ENCODE data around the gene ZIC1. TPM values are rescaled to one million over a fixed set of nuclear protein-coding genes. Genes with fewer than 3 reads are reported as not detected.

The ZIC1 gene
- total RNA-seq, 1 donor from 2014 or later, result not detected

DNA sequence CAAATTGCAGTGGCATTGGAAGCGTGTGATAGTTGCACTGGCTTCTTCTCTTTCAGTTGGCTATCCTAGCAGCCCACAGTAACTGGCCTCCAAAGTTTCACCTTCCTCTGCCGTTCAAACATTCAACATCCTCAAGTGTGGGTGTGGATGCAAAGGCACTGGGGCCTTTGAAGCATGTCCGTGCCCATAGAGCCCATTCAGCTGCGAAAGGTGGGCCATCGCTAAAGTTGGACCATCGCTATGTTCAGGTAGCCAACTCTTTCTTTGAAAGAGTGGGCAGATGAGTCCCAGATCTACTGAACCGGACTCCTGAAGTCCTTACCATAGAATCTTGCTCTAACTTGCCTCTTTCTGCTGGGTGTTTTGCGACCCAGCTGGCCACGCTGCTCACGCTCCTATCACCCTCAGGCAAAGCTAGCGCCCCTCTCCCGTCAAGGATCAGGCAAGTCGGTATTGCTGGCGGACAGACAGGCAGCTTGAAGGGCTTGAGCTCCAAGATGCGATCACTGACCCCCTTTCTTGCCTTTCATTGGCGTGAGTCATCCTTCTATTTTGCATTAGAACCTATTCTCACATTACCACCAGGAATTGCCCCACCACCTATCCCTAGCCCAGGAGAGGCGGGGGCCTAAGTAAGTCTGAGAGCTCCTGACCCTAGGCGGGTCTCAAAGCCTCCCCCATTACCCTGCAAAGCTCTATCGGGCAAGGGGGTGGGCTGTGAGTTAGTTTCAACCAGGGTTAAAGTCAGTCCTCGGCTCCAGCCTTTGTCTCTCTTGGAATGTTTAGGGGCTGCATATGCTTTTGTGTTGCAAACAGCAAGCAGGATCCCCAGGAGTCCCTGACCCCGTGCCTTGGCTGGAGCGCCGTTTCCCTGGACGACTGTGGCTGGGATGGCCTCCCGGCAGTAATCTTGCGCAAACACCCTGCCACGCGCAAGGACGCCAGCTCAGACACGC, 31.5 kb upstream of the ZIC1 start:
- intact Hi-C loops (cut with DNase I), result no loop called here
- no peak for DNase-seq (ENCODE audit: low spot score)

GRCh38 chr3:147379651-147380050, 29.5 kb upstream of the ZIC1 start:
- no peak for DNase-seq (ENCODE audit: low spot score)
- intact Hi-C loops (cut with DNase I), result no loop called here

DNA sequence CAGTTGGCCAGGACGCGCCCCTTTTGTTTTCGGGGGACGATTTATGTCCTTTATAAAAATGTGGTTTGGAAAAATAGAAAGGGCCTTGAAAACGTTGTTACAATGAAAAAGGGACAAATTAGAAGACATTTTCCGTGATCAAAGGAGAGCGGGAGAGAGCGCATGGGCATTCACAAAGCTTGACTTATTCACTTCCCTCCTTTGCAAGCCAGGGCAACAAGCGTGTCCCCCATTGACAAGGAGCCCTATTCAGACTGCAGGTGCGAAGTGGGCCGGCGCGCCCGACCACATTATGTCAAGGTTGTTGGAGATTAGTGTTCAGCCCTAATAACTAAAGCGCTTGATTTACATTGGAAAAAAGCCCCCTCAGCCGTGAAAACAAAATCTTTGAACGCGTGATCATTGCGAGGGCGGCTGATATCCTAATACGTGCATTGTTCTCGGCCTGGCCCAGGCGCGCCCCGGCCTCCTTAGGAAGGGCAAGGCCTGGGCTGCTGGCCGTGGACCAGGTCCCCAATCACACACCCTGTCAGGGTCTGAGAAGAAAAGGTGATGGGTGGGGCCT, 28.7 kb upstream of the ZIC1 start:
- intact Hi-C loops (cut with DNase I), result no loop called here
- DNase-seq (ENCODE audit: low spot score), result no peak

DNA sequence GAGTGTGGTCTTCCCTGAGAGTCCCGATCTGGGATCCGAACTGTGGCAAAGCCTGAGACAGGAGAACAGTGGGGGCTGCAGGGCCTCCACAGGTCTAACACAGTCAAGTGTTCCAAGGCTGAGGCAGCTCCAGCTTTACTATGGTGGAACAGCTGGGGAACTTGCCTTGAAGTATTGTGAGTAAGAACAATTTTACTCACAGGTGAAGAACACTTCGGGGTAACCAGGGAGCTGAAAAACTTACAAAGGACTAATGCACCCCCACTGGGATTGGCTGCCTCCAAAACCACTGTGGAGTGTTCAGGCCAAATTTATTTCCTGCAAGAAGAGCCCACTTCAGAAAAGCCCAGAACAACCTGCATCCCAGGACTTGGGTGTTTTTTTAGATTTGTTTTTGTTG, 28.2 kb upstream of the ZIC1 start:
- intact Hi-C loops (cut with DNase I), result no loop called here
- DNase-seq (ENCODE audit: low spot score), result no peak

GRCh38 chr3:147381596-147381995, 27.6 kb upstream of the ZIC1 start:
- DNase-seq (ENCODE audit: low spot score), result no peak
- intact Hi-C loops (cut with DNase I), result no loop called here

GRCh38 chr3:147383617-147384016, 25.5 kb upstream of the ZIC1 start:
- no peak for DNase-seq (ENCODE audit: low spot score)
- intact Hi-C loops (cut with DNase I), result no loop called here

DNA sequence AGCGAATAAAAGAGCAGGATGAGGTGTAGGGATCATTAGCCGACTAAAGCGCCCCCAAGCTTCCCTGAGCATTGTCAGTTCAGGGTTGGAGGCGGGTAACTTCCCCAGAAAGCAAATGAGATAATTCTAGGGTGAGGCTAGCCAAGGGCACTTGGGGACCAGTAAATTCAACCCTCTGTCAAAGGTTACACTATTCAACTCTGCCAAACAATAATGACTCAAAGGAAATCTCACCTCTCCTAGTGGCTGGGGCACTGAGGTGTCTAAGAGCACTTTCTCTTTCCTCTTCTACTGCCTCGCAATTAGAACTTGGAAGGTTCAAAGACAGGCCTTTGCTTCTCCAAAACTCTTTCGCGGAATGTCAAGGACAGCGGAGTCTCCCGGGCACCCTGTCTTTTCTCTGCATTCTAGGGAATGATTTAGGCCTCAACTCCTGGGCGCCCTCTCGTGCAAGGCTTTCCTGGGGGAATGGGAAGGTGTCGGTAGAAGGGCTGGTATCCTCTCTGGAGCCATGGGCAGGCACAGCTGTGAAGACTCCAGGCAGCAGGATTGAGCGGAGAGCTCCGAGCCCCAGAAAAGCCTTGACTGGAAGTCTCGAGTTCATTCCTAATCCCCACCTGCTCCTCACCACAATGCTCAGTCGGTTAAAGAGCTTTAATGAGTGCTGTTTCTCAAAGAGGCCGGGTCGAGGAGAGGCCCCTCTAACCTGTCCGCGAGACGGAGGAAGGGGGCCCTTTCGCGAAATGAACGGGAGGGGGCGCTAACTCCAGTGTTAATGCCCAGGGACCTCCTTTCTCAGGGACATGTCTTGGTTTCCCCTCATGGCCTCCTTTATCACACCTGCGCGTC, 24.7 kb upstream of the ZIC1 start:
- intact Hi-C loops (cut with DNase I), result no loop called here
- DNase-seq (ENCODE audit: low spot score), result no peak

GRCh38 chr3:147385059-147386012, 23.8 kb upstream of the ZIC1 start:
- intact Hi-C loops (cut with DNase I), result no loop called here
- no peak for DNase-seq (ENCODE audit: low spot score)

DNA sequence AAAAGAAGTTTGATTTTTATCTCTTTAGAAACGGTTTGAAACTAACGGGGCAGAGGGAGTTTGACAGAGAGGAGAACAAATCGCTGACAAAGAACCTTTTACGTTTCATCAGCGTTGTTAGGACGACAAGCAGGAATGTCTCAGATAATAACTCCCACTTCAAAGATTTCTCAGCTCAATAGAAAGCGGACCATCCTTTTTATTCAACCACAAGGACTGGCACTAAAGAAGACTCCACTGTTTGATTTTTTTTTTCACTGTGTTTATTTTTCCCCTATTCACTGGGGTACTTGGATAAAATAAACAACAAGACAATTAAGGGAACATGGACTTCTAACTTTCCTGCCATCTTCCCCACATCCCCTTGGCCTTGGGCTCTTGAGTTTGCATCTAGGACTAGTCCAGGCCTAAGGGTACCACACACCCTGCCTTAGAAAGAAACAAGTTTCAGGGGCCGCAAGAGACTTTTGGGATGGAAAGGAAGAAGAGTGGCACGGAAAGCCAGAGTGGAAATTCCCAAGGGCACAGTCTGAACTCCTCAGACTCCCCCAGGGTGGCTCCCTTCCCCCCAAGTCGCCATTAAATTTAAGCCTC, 21.8 kb upstream of the ZIC1 start:
- intact Hi-C loops (cut with DNase I), result no loop called here
- DNase-seq (ENCODE audit: low spot score), result no peak

DNA sequence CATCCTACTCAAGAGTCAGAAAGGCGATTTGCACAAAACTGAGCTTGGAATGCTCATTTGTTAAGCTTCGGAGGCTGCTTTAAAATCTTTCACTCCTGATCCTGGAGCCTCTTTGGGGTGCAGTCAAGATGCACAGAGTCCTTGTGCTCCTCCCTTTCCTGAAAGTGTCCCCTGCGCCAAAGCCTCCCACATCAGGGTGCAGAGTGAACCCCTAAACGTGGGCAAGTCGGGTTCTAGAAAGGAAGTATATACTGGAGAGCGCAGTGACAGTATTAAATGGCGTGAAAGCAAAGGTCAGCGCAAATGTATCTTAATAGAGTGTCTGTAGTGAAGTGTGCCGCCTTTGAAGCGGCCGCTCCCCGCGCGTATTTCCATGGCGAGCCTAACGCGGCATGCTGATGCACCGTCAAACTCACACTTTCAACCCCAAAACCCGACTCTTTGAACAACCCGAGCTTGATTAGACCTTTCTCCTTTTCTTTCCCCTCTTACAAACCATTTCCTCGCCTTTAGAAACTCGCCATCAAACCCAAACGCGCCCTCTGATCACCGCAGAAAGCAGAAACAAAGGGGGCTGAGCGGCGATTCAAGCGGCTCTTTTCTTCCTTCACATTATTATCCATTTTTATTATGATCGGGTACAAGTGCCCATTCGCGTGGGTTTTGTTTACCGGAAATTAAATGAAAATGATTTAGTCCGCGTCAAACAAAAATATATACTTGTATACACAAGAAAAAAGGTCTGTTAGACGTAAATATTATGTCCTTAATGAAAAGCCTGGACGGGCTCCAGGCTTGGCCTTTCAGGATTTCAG, 21.1 kb upstream of the ZIC1 start:
- intact Hi-C loops (cut with DNase I), result no loop called here
- no peak for DNase-seq (ENCODE audit: low spot score)

DNA sequence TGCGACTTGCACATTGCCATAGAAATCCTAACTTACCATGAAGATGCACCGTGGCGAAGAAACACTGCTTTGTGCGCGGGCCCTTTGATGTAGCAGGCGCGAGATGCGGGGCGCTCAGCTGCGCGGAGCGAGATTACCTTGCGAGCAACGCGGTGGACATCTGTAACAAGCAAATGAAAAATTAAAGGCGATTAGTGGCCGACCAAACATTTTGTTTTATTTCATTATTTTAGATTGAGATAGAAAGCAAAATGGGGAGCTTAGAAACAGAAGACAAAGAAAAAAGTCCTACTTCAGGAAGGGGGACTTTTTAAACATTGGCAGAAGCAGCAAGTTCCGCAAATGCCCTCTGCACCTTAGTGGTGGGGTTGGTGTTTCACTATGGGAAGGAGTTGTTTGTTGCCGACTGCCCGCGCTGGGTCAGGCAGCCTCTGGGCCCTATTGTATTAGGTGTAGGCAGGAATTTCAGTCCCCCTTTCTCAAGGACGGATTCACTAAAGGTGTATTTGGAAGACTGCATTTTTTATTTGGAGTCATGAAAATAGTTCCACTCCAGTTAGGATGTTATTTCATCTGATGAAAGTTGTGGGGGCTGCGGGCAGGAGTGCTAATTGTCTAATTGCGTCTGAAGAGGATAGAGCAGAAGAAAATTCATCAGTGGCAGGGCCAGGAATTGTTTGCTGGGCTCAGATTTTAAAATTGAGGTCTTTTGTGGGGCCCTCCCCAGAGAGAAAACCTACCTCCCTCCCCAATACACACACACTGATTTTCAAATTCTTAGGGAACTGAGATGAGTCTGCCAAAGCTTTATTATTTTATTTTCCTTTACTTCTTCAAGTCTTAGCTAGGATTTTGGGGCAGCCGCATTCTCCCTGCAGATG, 20.2 kb upstream of the ZIC1 start:
- DNase-seq (ENCODE audit: low spot score), result no peak
- intact Hi-C loops (cut with DNase I), result no loop called here

GRCh38 chr3:147389717-147390116, 19.4 kb upstream of the ZIC1 start:
- intact Hi-C loops (cut with DNase I), result no loop called here
- DNase-seq (ENCODE audit: low spot score), result no peak

DNA sequence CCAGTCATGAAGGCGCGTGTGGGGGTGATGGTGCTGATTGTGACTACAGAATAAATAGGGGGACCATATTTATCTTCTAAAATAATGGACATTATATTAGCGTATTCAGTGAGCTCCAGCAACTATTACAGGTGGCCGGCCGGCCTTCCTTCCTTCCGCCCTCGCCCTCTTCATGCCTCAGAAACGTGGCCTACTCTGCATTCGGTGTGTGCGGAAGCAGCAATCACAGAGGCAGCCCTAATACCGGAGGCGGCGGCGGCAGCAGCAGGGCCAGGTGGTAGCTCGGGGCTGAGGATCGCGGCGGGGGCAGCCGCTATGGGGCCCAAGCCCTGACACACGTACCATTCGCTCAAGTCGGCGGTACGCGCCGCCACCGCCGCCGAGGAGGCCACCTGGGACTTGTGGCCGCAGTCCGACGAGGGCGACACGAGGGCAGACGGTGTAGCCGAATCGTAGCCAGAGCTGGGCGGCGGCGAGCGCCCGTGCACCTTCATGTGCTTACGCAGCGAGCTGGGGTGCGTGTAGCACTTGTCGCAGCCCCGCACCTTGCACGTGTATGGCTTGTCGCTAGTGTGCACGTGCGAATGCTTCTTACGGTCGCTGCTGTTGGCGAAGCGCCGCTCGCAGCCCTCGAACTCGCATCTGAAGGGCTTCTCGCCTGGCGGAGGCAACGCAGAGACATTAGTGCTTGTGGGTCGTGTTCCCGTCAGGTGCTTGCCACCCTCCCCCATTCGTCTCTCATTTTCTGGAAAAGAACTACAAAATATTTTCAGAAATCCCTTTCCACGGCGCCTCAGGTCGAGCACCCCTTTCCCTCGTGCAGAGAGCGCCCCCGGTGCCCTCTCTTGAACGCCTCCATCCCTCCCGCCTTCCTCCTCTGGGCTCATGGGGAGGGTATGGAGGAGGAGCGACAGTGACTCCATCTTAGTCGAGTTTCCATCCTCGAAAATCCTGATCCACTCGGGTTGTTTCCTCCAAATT, 18.3 kb upstream of the ZIC1 start:
- DNase-seq (ENCODE audit: low spot score), result no peak
- intact Hi-C loops (cut with DNase I), result no loop called here

DNA sequence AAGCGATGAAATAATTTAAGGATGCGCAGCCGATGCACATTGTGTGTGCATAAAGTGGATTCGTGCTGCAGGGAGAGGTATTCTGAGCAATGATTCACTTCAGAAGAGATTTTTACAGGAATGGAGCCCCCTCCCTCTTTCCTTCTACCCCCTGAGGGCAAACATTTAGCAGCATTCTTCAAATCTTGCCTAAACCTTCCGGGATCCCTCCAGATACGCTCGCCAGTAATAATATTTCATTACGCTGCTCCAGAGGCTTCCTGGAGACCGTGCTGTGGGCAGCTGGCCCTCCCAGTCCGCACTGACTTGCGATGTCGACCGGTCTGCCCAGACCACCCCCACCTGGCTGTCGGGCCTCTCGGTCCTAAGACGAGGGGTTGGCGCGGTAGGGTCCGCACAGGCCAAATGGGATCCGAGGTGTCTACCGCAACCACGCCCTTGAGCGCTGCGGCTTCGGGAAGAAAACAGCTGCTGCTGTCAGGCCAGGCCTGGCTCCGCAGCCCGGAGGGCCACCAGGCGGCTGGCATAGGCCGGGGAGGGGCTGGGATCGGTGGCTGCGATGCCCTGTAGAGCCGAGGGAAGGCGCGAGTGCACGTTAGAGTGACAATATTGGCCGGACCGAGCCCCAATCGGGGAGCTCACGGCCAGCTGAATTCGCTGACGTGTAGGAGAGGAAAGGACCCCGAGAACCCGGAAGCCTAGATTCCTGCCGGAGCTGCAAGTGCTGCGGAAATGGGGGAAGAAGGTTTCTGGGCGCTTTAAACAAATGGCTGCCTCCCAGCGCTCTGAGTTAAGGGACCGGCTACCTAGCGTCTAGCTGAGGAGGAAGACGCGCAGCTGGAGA, 17.2 kb upstream of the ZIC1 start:
- intact Hi-C loops (cut with DNase I), result no loop called here
- DNase-seq (ENCODE audit: low spot score), result no peak

- DNase-seq (ENCODE audit: low spot score), result no peak
- intact Hi-C loops (cut with DNase I), result no loop called here
These were observed 16.6 kb upstream of the ZIC1 start for GRCh38 chr3:147392625-147392946.
